H9 (cell line): ENCODE measurements around the gene KRT6C. TPM values are rescaled to one million over a fixed set of nuclear protein-coding genes. Genes with fewer than 3 reads are reported as not detected.

Experiments used
- DNase-seq: peaks from one replicate; pipeline ENCODE4 v3.0.0-alpha.2; 2017
- H2AFZ ChIP-seq: one replicate; pipeline ENCODE4 v1.6.1; 2013; ENCODE audit warnings: mild to moderate bottlenecking, low read length, control low read depth, moderate library complexity
- H2AK5ac ChIP-seq: 2 replicates; pipeline ENCODE4 v1.6.1; 2013; ENCODE audit warnings: low read length, control low read depth, mixed read lengths; ENCODE audit not compliant: insufficient read length
- H2BK120ac ChIP-seq: one replicate; pipeline ENCODE4 v1.6.1; 2013; ENCODE audit warnings: low read depth, mild to moderate bottlenecking, low read length, control low read depth, inconsistent platforms; ENCODE audit not compliant: poor library complexity, severe bottlenecking
- H2BK12ac ChIP-seq: 2 replicates; pipeline ENCODE4 v1.6.1; 2013; ENCODE audit warnings: low read length, control low read depth, mixed read lengths, low read depth; ENCODE audit not compliant: insufficient read length
- H2BK15ac ChIP-seq: 2 replicates; pipeline ENCODE4 v1.6.1; 2013; ENCODE audit warnings: low read depth, low read length, control low read depth
- H2BK20ac ChIP-seq: one replicate; pipeline ENCODE4 v1.6.1; 2013; ENCODE audit warnings: low read depth, mild to moderate bottlenecking, low read length, control low read depth, inconsistent platforms; ENCODE audit not compliant: poor library complexity, severe bottlenecking
- H2BK5ac ChIP-seq: 2 replicates; pipeline ENCODE4 v1.6.1; 2013; ENCODE audit warnings: low read length, control low read depth, mixed read lengths; ENCODE audit not compliant: insufficient read length
- H3K14ac ChIP-seq: 2 replicates; pipeline ENCODE4 v1.6.1; 2013; ENCODE audit warnings: low read length, control low read depth; ENCODE audit not compliant: insufficient read depth
- H3K18ac ChIP-seq: 2 replicates; pipeline ENCODE4 v1.6.1; 2013; ENCODE audit warnings: low read depth, mild to moderate bottlenecking, mixed read lengths, low read length, control low read depth; ENCODE audit not compliant: insufficient read length
- H3K23ac ChIP-seq: 2 replicates; pipeline ENCODE4 v1.6.1; 2013; ENCODE audit warnings: low read length, control low read depth, mixed read lengths, low read depth; ENCODE audit not compliant: insufficient read length
- H3K23me2 ChIP-seq: 2 replicates; pipeline ENCODE4 v1.6.1; 2013; ENCODE audit warnings: low read depth, mild to moderate bottlenecking, mixed read lengths, low read length, control low read depth; ENCODE audit not compliant: insufficient read length, poor library complexity, severe bottlenecking
- H3K27ac ChIP-seq: 2 replicates; pipeline ENCODE4 v1.5.1; 2013; ENCODE audit warnings: low read length, control low read depth, mixed read lengths, low read depth; ENCODE audit not compliant: insufficient read length
- H3K27me3 ChIP-seq: 2 replicates; pipeline ENCODE4 v1.6.1; 2013; ENCODE audit warnings: low read length, control low read depth, inconsistent platforms; ENCODE audit not compliant: insufficient read depth
- H3K4ac ChIP-seq: 2 replicates; pipeline ENCODE4 v1.6.1; 2013; ENCODE audit warnings: low read depth, mild to moderate bottlenecking, control low read depth, inconsistent platforms, low read length, moderate library complexity
- H3K4me1 ChIP-seq: 2 replicates; pipeline ENCODE4 v1.6.1; 2013; ENCODE audit warnings: low read length, control low read depth, inconsistent platforms; ENCODE audit not compliant: insufficient read depth
- H3K4me2 ChIP-seq: 2 replicates; pipeline ENCODE4 v1.6.1; 2013; ENCODE audit warnings: low read length, control low read depth, mixed read lengths; ENCODE audit not compliant: insufficient read length, insufficient read depth
- H3K56ac ChIP-seq: 2 replicates; pipeline ENCODE4 v1.6.1; 2013; ENCODE audit warnings: low read depth, mild to moderate bottlenecking, mixed read lengths, low read length, control low read depth; ENCODE audit not compliant: insufficient read length
- H3K79me1 ChIP-seq: 2 replicates; pipeline ENCODE4 v1.6.1; 2013; ENCODE audit warnings: low read depth, mild to moderate bottlenecking, moderate library complexity, low read length, control low read depth, inconsistent platforms; ENCODE audit not compliant: insufficient read depth, poor library complexity, severe bottlenecking
- H3K79me2 ChIP-seq: 2 replicates; pipeline ENCODE4 v1.6.1; 2013; ENCODE audit warnings: low read length, control low read depth, inconsistent platforms; ENCODE audit not compliant: insufficient read depth
- H3K9ac ChIP-seq: 2 replicates; pipeline ENCODE4 v1.6.1; 2013; ENCODE audit warnings: low read length, control low read depth, mixed read lengths; ENCODE audit not compliant: insufficient read length; ENCODE audit errors: extremely low read depth
- H3K9me3 ChIP-seq: one replicate; pipeline ENCODE4 v1.6.1; 2013; ENCODE audit warnings: low read depth, low read length, inconsistent platforms; ENCODE audit not compliant: control insufficient read depth
- H3T11ph ChIP-seq: one replicate; pipeline ENCODE4 v1.6.1; 2013; ENCODE audit warnings: mild to moderate bottlenecking, low read length, control low read depth, inconsistent platforms
- H4K20me1 ChIP-seq: one replicate; pipeline ENCODE4 v1.6.1; 2013; ENCODE audit not compliant: control insufficient read depth, insufficient read length, insufficient read depth
- H4K5ac ChIP-seq: 2 replicates; pipeline ENCODE4 v1.6.1; 2013; ENCODE audit warnings: low read depth, mild to moderate bottlenecking, mixed read lengths, low read length, control low read depth; ENCODE audit not compliant: insufficient read length
- H4K8ac ChIP-seq: replicated peaks from 2 replicates; pipeline ENCODE4 v1.6.1; 2013; ENCODE audit warnings: low read length, control low read depth, mixed read lengths, low read depth; ENCODE audit not compliant: insufficient read length
- H4K91ac ChIP-seq: 2 replicates; pipeline ENCODE4 v1.6.1; 2013; ENCODE audit warnings: low read depth, mild to moderate bottlenecking, moderate library complexity, mixed read lengths, low read length, control low read depth; ENCODE audit not compliant: insufficient read length
- H3K27ac Mint-ChIP-seq, 3 experiments: 2 replicates in 2 of 3; 3 replicates in 1 of 3; pipeline ENCODE4 v1.8.0; 2020 to 2021; ENCODE audit warnings: mixed read lengths in 3 of 3, mild to moderate bottlenecking in 1 of 3, moderate library complexity in 1 of 3
- H3K27me3 Mint-ChIP-seq: 2 replicates; pipeline ENCODE4 v1.8.0; 2021; ENCODE audit warnings: low read depth, mild to moderate bottlenecking, moderate library complexity, mixed read lengths
- H3K36me3 Mint-ChIP-seq, 3 experiments: 2 replicates in 2 of 3; 3 replicates in 1 of 3; pipeline ENCODE4 v1.8.0; 2020 to 2021; ENCODE audit warnings: low read depth in 3 of 3, mixed read lengths in 3 of 3; ENCODE audit not compliant: insufficient read depth in 1 of 3
- H3K4me1 Mint-ChIP-seq, 2 experiments: 2 replicates each; pipeline ENCODE4 v1.8.0; 2020; ENCODE audit warnings: mixed read lengths in 2 of 2
- H3K4me3 Mint-ChIP-seq, 2 experiments: 2 replicates in 1 of 2; 3 replicates in 1 of 2; pipeline ENCODE4 v1.8.0; 2020 to 2021; ENCODE audit warnings: mild to moderate bottlenecking in 2 of 2, mixed read lengths in 2 of 2, moderate library complexity in 1 of 2
- H3K9me3 Mint-ChIP-seq, 2 experiments: 2 replicates in 1 of 2; 3 replicates in 1 of 2; pipeline ENCODE4 v1.8.0; 2020; ENCODE audit warnings: mild to moderate bottlenecking in 2 of 2, mixed read lengths in 2 of 2, moderate library complexity in 1 of 2
- WGBS: extraction: QIAGEN DNeasy Blood & Tissue Kit; methylation state at CpG from one replicate; pipeline ENCODE4 v1.1.7; 2013; ENCODE audit warnings: missing lambda C conversion rate, low lambda C conversion rate, mixed read lengths; ENCODE audit not compliant: insufficient read length; ENCODE audit errors: extremely low coverage; 5-methylcytosine and 5-hydroxymethylcytosine counted together
- total RNA-seq: library from RNA; stranded (reverse); gene quantifications from 2 replicates; pipeline ENCODE4 v1.2.1, GENCODE V29; 2021
- TF ChIP-seq, protein P1 (sequence below): fragments of 200-600 bp; sonication (generic); conservative IDR thresholded peaks from 3 replicates; pipeline ENCODE4 v1.8.0; 2021; ENCODE audit warnings: antibody characterized with exemption, mild to moderate bottlenecking

The KRT6C gene
- total RNA-seq, 1 experiment from 2014 or later = not detected

DNA sequence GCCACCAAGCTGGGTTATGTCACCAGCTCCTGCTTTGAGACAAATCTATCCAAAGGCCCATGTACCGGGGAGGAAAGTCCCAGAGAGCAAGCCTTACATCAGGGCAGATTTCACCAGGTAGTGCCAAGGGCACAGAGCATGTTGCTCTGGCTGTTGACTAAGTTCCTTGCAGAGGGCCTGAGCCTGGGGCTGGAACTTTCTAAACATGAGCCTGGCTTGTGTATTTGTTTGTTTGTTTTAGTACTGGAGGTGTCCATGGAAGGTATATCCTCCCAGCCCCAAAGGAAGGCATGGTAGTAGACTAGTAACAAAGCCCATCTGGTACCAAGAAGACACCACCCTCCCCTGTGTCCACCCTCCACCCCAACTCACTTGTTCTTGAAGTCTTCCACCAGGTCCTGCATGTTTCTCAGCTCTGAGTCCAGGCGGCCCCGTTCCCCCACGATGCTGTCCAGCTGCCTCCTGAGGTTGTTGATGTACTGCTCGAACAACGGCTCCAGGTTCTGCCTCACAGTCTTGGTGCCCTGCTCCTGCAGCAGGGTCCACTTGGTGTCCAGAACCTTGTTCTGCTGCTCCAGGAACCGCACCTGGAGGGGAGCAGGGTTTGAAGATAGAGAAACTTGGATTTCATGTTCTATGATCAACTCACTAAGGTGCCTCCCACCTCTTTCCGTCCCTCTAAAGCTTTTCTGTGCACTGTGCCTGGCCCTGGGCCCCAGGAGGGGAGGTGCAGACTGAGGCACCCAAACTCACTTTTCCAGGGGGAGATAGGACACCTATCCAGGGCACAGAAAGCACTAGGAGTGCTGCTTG is 45.2 kb upstream of the KRT6C start:
- no peaks in the 10 kb centered on the region; a peak in 1 of 5 replicates for H3K9me3 Mint-ChIP-seq
- Histone ChIP-seq H3K23me2 (no peaks in the 10 kb centered on the region), H2BK20ac (no peak overlapping the region), H4K5ac (no peak overlapping the region), H2BK12ac (no peak overlapping the region), H3K18ac (no peak overlapping the region), H3K79me2 (no peaks in the 10 kb centered on the region), H2BK15ac (no peak overlapping the region), H3K27ac (no peak overlapping the region), H3K4me2 (no peak overlapping the region), H2AK5ac (no peak overlapping the region), H4K91ac (no peak overlapping the region), H2AFZ (no peak overlapping the region), H4K8ac (no peak overlapping the region), H3K23ac (no peak overlapping the region), H2BK5ac (no peak overlapping the region), H4K20me1 (no peaks in the 10 kb centered on the region), H3K14ac (no peak overlapping the region), H3K4ac (no peak overlapping the region), H3T11ph (no peak overlapping the region), H2BK120ac (no peak overlapping the region), H3K9me3 (no peaks in the 10 kb centered on the region), H3K56ac (no peak overlapping the region), H3K79me1 (no peaks in the 10 kb centered on the region), H3K27me3 (no peaks in the 10 kb centered on the region), H3K9ac (no peak overlapping the region), H3K4me1 (no peaks in the 10 kb centered on the region)
- no peak overlapping the region; a peak in 2 of 7 replicates for H3K27ac Mint-ChIP-seq
- no peak overlapping the region; a peak in 1 of 5 replicates for H3K4me3 Mint-ChIP-seq
- DNase-seq = no peak
- TF ChIP-seq, protein P1, sequence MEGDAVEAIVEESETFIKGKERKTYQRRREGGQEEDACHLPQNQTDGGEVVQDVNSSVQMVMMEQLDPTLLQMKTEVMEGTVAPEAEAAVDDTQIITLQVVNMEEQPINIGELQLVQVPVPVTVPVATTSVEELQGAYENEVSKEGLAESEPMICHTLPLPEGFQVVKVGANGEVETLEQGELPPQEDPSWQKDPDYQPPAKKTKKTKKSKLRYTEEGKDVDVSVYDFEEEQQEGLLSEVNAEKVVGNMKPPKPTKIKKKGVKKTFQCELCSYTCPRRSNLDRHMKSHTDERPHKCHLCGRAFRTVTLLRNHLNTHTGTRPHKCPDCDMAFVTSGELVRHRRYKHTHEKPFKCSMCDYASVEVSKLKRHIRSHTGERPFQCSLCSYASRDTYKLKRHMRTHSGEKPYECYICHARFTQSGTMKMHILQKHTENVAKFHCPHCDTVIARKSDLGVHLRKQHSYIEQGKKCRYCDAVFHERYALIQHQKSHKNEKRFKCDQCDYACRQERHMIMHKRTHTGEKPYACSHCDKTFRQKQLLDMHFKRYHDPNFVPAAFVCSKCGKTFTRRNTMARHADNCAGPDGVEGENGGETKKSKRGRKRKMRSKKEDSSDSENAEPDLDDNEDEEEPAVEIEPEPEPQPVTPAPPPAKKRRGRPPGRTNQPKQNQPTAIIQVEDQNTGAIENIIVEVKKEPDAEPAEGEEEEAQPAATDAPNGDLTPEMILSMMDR = no peak
- no CpG with 5 or more reads among the region's 8 CpGs for WGBS
- peaks cover 15 to 20% of the 10 kb centered on the region in 2 experiments for H3K4me1 Mint-ChIP-seq
- no peaks in the 10 kb centered on the region for H3K36me3 Mint-ChIP-seq
- H3K27me3 Mint-ChIP-seq = peaks cover 6% of the 10 kb centered on the region
